SK-N-MC (cell line): ENCODE measurements around the gene AKAP6.

ENCODE experiments used
- EZH2 ChIP-seq: fragments of 200-600 bp; sonication (generic); IDR thresholded peaks from one replicate; pipeline ENCODE4 v1.6.1; 2017; ENCODE audit warnings: antibody characterized with exemption
- POLR2AphosphoS5 ChIP-seq: IDR thresholded peaks from 2 replicates; pipeline ENCODE4 v1.6.1; 2012; ENCODE audit warnings: mild to moderate bottlenecking, low read depth, low read length, borderline replicate concordance

- TF ChIP-seq EZH2 (no peak), POLR2AphosphoS5 (no peak)
Measured at GRCh38 chr14:32304296-32304695, 24.8 kb upstream of the AKAP6 start.
